Measurements from ENCODE around the gene DPYSL3.

- TF ChIP-seq CTCF (IDR thresholded peaks at IDR 0.05; ENCODE audit: low read depth, low read length): no peak
- no peak for TF ChIP-seq MAX (IDR thresholded peaks at IDR 0.05; ENCODE audit: low read depth, low read length)
Measured at GRCh38 chr5:147454996-147455677, 54.7 kb downstream of the DPYSL3 start.

All from NB4 (cell line).